ENCODE measurements around the gene XPNPEP1. TPM values are rescaled to one million over a fixed set of nuclear protein-coding genes. Genes with fewer than 3 reads are reported as not detected.

XPNPEP1 gene
- total RNA-seq, 1 donor from 2014 or later, result 94.6 TPM

- H3K36me3 ChIP-seq (ENCODE audit: control insufficient read depth, insufficient read depth, low read length), result no peaks in the 10 kb centered on the region
- DNase-seq (ENCODE audit: low read depth), result no peak
- TF ChIP-seq CTCF (IDR thresholded peaks at IDR 0.05; ENCODE audit: insufficient read depth, low read length, poor library complexity, severe bottlenecking), result no peak
- H3K27me3 ChIP-seq (ENCODE audit: control insufficient read depth, insufficient read depth, low read length), result no peaks in the 10 kb centered on the region
- no peak overlapping the region for H3K4me3 ChIP-seq (ENCODE audit: low read depth, low read length)
These were observed 103.5 kb downstream of the XPNPEP1 start for GRCh38 chr10:109819807-109820206.

Other genes with a start within 250 kb of the XPNPEP1 start
- gene ADD3, start 84.5 kb upstream of the XPNPEP1 start, total RNA-seq, result 25.6 and 513 TPM in 2 replicates

Data from kidney epithelial cell (primary cell).